Right atrium auricular region (tissue), 2 donors: ENCODE results near the gene L3MBTL4. TPM values are rescaled to one million over a fixed set of nuclear protein-coding genes. Genes with fewer than 3 reads are reported as not detected.

Experiments
- DNase-seq: peaks from one replicate; pipeline ENCODE4 v3.0.0-alpha.2; 2019; ENCODE audit warnings: low spot score
- H3K27ac ChIP-seq, 2 donors: fragments of 200-600 bp; sonication (generic); 1 replicate in 1 of 2; 2 replicates in 1 of 2; pipeline ENCODE4 v1.5.1; 2016 to 2019
- H3K27me3 ChIP-seq, 2 donors: fragments of 200-600 bp; sonication (generic); one replicate each; pipeline versions ENCODE4 v1.5.1 to v1.6.0; 2017 to 2019
- H3K36me3 ChIP-seq: fragments of 200-600 bp; sonication (generic); one replicate; pipeline ENCODE4 v1.5.1; 2016
- H3K4me1 ChIP-seq, 2 donors: fragments of 200-600 bp; sonication (generic); one replicate each; pipeline versions ENCODE4 v1.5.1 to v1.6.0; 2017 to 2019
- H3K4me3 ChIP-seq, 2 donors: fragments of 200-600 bp; sonication (generic); 1 replicate in 1 of 2; 2 replicates in 1 of 2; pipeline ENCODE4 v1.5.1; 2017 to 2019; ENCODE audit warnings: mild to moderate bottlenecking in 1 of 2, moderate library complexity in 1 of 2
- H3K9me3 ChIP-seq, 2 donors: fragments of 200-600 bp; sonication (generic); one replicate each; pipeline ENCODE4 v1.5.1; 2019
- total RNA-seq, 2 donors: library from RNA; depleted of rRNA; stranded (reverse); fragments of >200 nt; gene quantifications; one replicate each; pipeline ENCODE4 v1.1.0, GENCODE V29; 2016
- TF ChIP-seq, protein P1 (sequence below), 2 donors: fragments of 200-600 bp; sonication (generic); IDR thresholded peaks; one replicate each; pipeline ENCODE4 v1.5.1; 2019; ENCODE audit warnings: antibody characterized with exemption in 2 of 2

L3MBTL4 gene
- total RNA-seq: 10 to 100 TPM in 1 of 2 donors, 1 to 10 TPM in 1; 6.6 to 10.5 TPM

DNA sequence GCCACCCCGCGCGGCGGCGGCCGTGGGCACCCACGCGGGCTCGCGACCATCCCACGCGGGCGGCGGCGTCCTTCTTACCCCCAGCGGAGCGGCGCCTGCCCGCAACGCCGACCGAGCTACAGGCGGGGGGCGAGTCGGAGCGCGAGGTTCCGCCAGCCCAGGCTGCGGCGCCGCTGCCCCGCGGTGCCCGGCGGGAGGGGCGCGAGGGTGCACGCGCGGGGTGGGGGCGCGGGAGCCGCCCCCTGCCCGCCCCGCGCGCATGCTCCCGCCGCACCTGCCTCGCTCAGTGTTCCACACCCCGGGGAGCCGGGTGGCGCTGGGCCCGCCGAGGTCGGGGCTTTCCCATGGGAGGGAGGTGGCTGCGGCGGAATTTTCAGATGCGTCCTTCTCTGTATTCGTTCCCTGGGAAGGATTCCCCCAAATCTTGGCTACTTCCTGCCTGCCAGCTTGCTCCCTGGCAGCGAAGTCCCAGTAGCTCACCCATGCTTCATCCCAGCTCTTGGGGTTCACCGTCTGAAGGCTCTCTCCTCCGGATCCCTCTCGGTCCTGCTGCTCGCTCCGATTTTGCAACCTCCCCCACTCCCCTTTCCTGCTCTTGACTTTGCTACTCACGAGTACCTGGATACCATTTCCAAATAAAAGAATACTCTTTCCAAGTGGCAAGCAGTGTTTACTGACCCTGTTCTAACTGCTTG, at the start of gene L3MBTL4:
Gene L3MBTL4 (minus strand): TSS at position 189 of the 695 bp plus-strand sequence. CDS start 103,286 bp downstream, outside the sequence.
- TF ChIP-seq, protein P1, sequence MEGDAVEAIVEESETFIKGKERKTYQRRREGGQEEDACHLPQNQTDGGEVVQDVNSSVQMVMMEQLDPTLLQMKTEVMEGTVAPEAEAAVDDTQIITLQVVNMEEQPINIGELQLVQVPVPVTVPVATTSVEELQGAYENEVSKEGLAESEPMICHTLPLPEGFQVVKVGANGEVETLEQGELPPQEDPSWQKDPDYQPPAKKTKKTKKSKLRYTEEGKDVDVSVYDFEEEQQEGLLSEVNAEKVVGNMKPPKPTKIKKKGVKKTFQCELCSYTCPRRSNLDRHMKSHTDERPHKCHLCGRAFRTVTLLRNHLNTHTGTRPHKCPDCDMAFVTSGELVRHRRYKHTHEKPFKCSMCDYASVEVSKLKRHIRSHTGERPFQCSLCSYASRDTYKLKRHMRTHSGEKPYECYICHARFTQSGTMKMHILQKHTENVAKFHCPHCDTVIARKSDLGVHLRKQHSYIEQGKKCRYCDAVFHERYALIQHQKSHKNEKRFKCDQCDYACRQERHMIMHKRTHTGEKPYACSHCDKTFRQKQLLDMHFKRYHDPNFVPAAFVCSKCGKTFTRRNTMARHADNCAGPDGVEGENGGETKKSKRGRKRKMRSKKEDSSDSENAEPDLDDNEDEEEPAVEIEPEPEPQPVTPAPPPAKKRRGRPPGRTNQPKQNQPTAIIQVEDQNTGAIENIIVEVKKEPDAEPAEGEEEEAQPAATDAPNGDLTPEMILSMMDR (IDR thresholded peaks at IDR 0.05): no peak
- Histone ChIP-seq H3K4me3 (peak within 1 kb of the TSS; percentile 69 to 82), H3K27ac (peak within 1 kb of the TSS; percentile 88 to 90), H3K4me1 (peaks cover 0 to 17% of the 10 kb centered on the region in 2 donors), H3K36me3 (no peaks in the 10 kb centered on the region), H3K27me3 (no peaks in the 10 kb centered on the region), H3K9me3 (no peaks in the 10 kb centered on the region)
- DNase-seq: no peak

DNA sequence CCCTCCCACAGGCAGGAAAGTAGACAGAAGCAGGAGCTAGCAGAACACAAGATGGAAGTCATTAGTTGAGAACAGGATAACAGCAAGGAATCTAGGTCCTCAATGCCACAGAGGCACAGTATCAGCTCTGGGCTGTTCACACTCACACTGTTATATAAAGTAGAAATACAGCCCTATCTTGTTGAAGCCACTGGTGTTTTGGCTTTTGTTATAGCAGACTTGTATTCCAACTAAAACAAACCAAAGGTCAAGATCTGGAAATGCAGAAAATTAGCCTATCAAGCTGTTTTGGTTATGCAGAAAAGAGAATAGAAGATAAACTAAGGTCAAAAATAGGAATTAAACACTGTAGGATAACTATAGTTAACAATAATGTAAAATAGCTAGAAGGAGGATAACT, 37.5 kb upstream of the L3MBTL4 start:
- Histone ChIP-seq H3K36me3 (no peaks in the 10 kb centered on the region), H3K27ac (no peak overlapping the region), H3K27me3 (no peaks in the 10 kb centered on the region), H3K9me3 (no peaks in the 10 kb centered on the region), H3K4me3 (no peak overlapping the region), H3K4me1 (no peaks in the 10 kb centered on the region)
- TF ChIP-seq, protein P1 (IDR thresholded peaks at IDR 0.05): no peak
- DNase-seq: no peak

DNA sequence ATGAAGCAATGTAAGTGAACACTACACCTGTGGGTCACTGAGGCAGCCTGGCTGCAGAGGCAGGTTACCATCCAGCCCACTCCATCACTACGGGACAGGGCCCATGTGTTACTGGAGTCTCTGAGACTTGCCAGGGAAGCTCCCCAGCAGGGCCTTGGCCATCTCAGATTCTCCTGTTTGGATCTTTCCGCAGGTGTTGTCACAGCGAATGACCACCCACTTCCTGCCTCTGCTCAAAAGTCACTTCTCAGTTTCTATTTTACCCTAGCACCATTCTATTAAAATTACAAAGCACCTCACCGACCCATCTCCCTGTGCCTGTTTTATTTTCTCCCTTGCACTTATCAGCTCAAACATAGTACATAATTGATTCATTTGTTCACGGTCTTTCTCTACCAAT, 34.5 kb upstream of the L3MBTL4 start:
- Histone ChIP-seq H3K27me3 (no peaks in the 10 kb centered on the region), H3K27ac (no peak overlapping the region), H3K9me3 (no peaks in the 10 kb centered on the region), H3K36me3 (no peaks in the 10 kb centered on the region), H3K4me3 (no peak overlapping the region), H3K4me1 (no peaks in the 10 kb centered on the region)
- DNase-seq: no peak
- TF ChIP-seq, protein P1 (IDR thresholded peaks at IDR 0.05): no peak

- TF ChIP-seq, protein P1 (IDR thresholded peaks at IDR 0.05): no peak
Observed at GRCh38 chr18:6444466-6445228, 29.9 kb upstream of the L3MBTL4 start.

DNA sequence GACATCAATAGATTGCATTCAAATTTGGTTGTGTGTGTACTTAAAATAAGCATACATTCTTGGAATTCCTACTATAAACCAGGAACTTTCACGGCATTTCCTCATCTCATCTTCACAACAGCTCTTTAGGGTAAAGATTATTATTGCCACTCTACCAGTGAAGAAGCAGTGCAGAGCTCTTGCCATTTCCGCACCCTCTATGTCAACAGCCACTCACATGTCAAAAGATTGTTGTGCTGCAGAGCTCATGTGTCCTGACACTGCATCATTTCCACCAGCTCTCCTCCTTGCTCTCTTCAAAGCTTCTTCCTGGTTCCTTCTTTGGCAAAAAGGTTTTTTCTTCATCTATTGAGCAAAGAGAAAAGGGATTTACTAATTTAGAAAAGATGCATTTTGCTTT, 26.5 kb upstream of the L3MBTL4 start:
- TF ChIP-seq, protein P1 (IDR thresholded peaks at IDR 0.05): no peak
- DNase-seq: no peak

More at GRCh38 chr18:6444466-6445228, 29.9 kb upstream of the L3MBTL4 start:
- no peaks in the 10 kb centered on the region for H3K9me3 ChIP-seq
- no peak for DNase-seq
- H3K27me3 ChIP-seq: no peaks in the 10 kb centered on the region
- H3K4me3 ChIP-seq: no peak overlapping the region
- H3K4me1 ChIP-seq: no peaks in the 10 kb centered on the region
- no peaks in the 10 kb centered on the region for H3K36me3 ChIP-seq
- H3K27ac ChIP-seq: no peak overlapping the region

More for the DNA sequence above, 26.5 kb upstream of the L3MBTL4 start:
- Histone ChIP-seq H3K4me3 (no peak overlapping the region), H3K36me3 (no peaks in the 10 kb centered on the region), H3K9me3 (no peaks in the 10 kb centered on the region), H3K27me3 (no peaks in the 10 kb centered on the region), H3K27ac (no peak overlapping the region), H3K4me1 (no peaks in the 10 kb centered on the region)
